Smooth muscle cell of the pulmonary artery (primary cell): Measurements from ENCODE around the gene MCM8. TPM values are rescaled to one million over a fixed set of nuclear protein-coding genes. Genes with fewer than 3 reads are reported as not detected.

Experiments used
- total RNA-seq: library from RNA; depleted of rRNA; stranded (reverse); fragments of >200 nt; gene quantifications from 2 replicates; pipeline ENCODE4 v1.2.3, GENCODE V29; 2014

The MCM8 gene
- total RNA-seq = 4.4 and 5.3 TPM in 2 replicates

DNA sequence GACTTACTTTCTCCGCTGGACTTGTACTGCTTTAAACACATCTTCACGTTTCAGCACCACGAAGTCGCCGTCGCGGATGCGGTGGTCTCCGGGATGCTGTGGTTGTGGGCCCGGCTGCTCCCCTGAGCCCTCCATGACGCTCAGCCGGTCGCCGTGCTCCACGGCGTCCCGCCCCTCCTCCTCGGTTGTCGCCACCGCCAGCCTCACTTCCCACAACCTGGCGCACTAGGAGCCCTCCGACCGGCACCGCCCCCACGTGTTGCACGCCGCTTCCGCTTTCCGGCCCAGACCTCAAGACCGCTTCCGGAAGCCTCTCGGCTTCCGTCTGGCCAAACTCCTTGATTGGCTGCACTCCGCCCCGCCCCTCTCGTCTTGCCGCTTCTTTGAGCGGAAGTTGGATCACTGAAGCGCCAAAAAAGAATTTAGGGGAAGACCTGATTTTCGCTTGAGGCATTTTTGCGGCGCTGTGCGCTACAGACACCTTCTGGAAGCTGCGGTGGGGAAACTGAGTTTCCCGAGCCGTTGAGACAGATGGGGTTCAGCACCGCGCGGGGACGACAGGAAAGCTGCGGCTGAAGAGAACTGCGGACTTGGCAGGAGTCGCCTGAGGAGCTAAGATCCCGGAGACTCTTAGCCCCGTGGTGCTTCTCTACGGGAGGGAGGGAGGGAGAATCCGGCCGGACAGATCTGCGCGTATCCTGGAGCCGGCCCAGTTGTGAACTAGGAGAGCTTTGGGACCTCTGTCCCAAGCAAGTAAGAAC, at the start of gene MCM8, which contains the start of gene TRMT6:
Gene MCM8, plus strand, starts transcription at position 382 of the 761 bp plus-strand sequence. CDS start 1,364 bp downstream, outside the sequence.
Gene TRMT6, minus strand, starts transcription at position 263 of the 761 bp plus-strand sequence. Its CDS starts 128 bp downstream, at position 135.

Other genes with a start within 250 kb of the MCM8 start
- gene SHLD1, start 200.3 kb upstream of the MCM8 start, total RNA-seq = 0.99 and 1.0 TPM in 2 replicates
- gene CHGB, start 39.1 kb upstream of the MCM8 start, total RNA-seq = under 0.01 and 0.59 TPM in 2 replicates
- 5.0 and 9.0 TPM in 2 replicates for gene TRMT6, start 119 bp upstream of the MCM8 start, total RNA-seq
- gene CRLS1, start 55.5 kb downstream of the MCM8 start, total RNA-seq = 37.8 and 43.1 TPM in 2 replicates
- gene LRRN4, start 103.4 kb downstream of the MCM8 start, total RNA-seq = 0.07 TPM in 1 of 2 replicates, not detected in the other
- 2.0 and 6.4 TPM in 2 replicates for gene FERMT1, start 172.4 kb downstream of the MCM8 start, total RNA-seq